ENCODE results near the gene GARRE1. TPM values are rescaled to one million over a fixed set of nuclear protein-coding genes. Genes with fewer than 3 reads are reported as not detected.

The GARRE1 gene
- total RNA-seq, 2 experiments from 2014 or later = 7.2 to 8.1 TPM

- intact Hi-C loops (cut with micrococcal nuclease) = no loop called here
- Mint-ChIP-seq H3K27me3 (no peaks in the 10 kb centered on the region), H3K36me3 (ENCODE audit: low read depth) (peaks cover 9% of the 10 kb centered on the region), H3K9me3 (no peaks in the 10 kb centered on the region), H3K27ac (no peak overlapping the region), H3K4me3 (no peak overlapping the region), H3K4me1 (ENCODE audit: low read depth) (peaks cover 18% of the 10 kb centered on the region)
- no peak for ATAC-seq
- ChIA-PET POLR2A (no interaction called here), CTCF (no interaction called here)
- DNase-seq = no peak
- no peak for TF ChIP-seq CTCF (IDR thresholded peaks at IDR 0.05)
Measured at GRCh38 chr19:34291235-34291634, 36.9 kb downstream of the GARRE1 start.

GRCh38 chr19:34295103-34295502 lies 40.7 kb downstream of the GARRE1 start:
- H3K4me3 Mint-ChIP-seq = no peak overlapping the region
- no peaks in the 10 kb centered on the region for H3K9me3 Mint-ChIP-seq
- intact Hi-C loops (cut with micrococcal nuclease) = no loop called here
- H3K27ac Mint-ChIP-seq = no peak overlapping the region
- no peak for TF ChIP-seq CTCF (IDR thresholded peaks at IDR 0.05)
- no peaks in the 10 kb centered on the region for H3K36me3 Mint-ChIP-seq (ENCODE audit: low read depth)
- H3K27me3 Mint-ChIP-seq = no peaks in the 10 kb centered on the region
- CTCF ChIA-PET = interaction anchor here (1.1 to 1.3 kb wide), 2 partner anchors 21 to 51 kb away, joined by 4 read pairs; no protein-coding TSS in a partner anchor
- no peak for ATAC-seq
- DNase-seq = no peak
- POLR2A ChIA-PET = no interaction called here
- H3K4me1 Mint-ChIP-seq (ENCODE audit: low read depth) = no peaks in the 10 kb centered on the region

- Mint-ChIP-seq H3K9me3 (no peaks in the 10 kb centered on the region), H3K27ac (no peak overlapping the region), H3K4me1 (ENCODE audit: low read depth) (no peaks in the 10 kb centered on the region), H3K36me3 (ENCODE audit: low read depth) (peaks cover 3% of the 10 kb centered on the region), H3K27me3 (no peaks in the 10 kb centered on the region), H3K4me3 (no peak overlapping the region)
- intact Hi-C loops (cut with micrococcal nuclease) = no loop called here
- ATAC-seq = no peak
- ChIA-PET CTCF (no interaction called here), POLR2A (no interaction called here)
- DNase-seq = no peak
- TF ChIP-seq CTCF (IDR thresholded peaks at IDR 0.05) = no peak
Measured at GRCh38 chr19:34298891-34299520, 44.7 kb downstream of the GARRE1 start.

- H3K4me3 Mint-ChIP-seq = no peak overlapping the region
- TF ChIP-seq CTCF (IDR thresholded peaks at IDR 0.05) = no peak
- H3K9me3 Mint-ChIP-seq = no peaks in the 10 kb centered on the region
- H3K4me1 Mint-ChIP-seq (ENCODE audit: low read depth) = no peaks in the 10 kb centered on the region
- intact Hi-C loops (cut with micrococcal nuclease) = no loop called here
- H3K27me3 Mint-ChIP-seq = no peaks in the 10 kb centered on the region
- ATAC-seq (no peak), DNase-seq (no peak)
- ChIA-PET POLR2A (no interaction called here), CTCF (no interaction called here)
- peaks cover 3% of the 10 kb centered on the region for H3K36me3 Mint-ChIP-seq (ENCODE audit: low read depth)
- no peak overlapping the region for H3K27ac Mint-ChIP-seq
Measured at GRCh38 chr19:34299576-34299975, 45.2 kb downstream of the GARRE1 start.

- ATAC-seq (no peak), DNase-seq (no peak)
- ChIA-PET CTCF (no interaction called here), POLR2A (no interaction called here)
- Mint-ChIP-seq H3K27ac (no peak overlapping the region), H3K36me3 (ENCODE audit: low read depth) (peaks cover 7% of the 10 kb centered on the region), H3K9me3 (no peaks in the 10 kb centered on the region), H3K27me3 (no peaks in the 10 kb centered on the region), H3K4me1 (ENCODE audit: low read depth) (no peaks in the 10 kb centered on the region), H3K4me3 (no peak overlapping the region)
- no peak for TF ChIP-seq CTCF (IDR thresholded peaks at IDR 0.05)
- intact Hi-C loops (cut with micrococcal nuclease) = no loop called here
Measured at GRCh38 chr19:34300380-34300779, 46.0 kb downstream of the GARRE1 start.
